ENCODE results near the gene CDHR3.

GRCh38 chr7:105987046-105987445 is 24.0 kb downstream of the CDHR3 start:
- TF ChIP-seq IKZF1 (conservative IDR thresholded peaks at IDR 0.05) (no peak), PBX3 (IDR thresholded peaks at IDR 0.05; ENCODE audit: insufficient replicate concordance, low read depth, low read length) (no peak), USF2 (IDR thresholded peaks at IDR 0.05; ENCODE audit: borderline replicate concordance, low read depth, low read length) (no peak), GATAD2B (conservative IDR thresholded peaks at IDR 0.05; ENCODE audit: low read depth) (no peak), POLR2AphosphoS2 (IDR thresholded peaks at IDR 0.05; ENCODE audit: low read depth, low read length) (no peak)

Measured in GM12878 (cell line).